Activated gamma-delta T cell treated with anti-CD3 and anti-CD28 coated beads, Interleukin-2, amount 50 U/mL, for 16 hours (primary cell): ENCODE measurements around the gene SH3RF3.

ENCODE experiments used
- DNase-seq: peaks from one replicate; pipeline ENCODE4 v3.0.0-alpha.2; 2020; ENCODE audit warnings: low read depth

Gene SH3RF3

GRCh38 chr2:109203246-109204011 is 74.4 kb downstream of the SH3RF3 start:
- no peak for DNase-seq

DNA sequence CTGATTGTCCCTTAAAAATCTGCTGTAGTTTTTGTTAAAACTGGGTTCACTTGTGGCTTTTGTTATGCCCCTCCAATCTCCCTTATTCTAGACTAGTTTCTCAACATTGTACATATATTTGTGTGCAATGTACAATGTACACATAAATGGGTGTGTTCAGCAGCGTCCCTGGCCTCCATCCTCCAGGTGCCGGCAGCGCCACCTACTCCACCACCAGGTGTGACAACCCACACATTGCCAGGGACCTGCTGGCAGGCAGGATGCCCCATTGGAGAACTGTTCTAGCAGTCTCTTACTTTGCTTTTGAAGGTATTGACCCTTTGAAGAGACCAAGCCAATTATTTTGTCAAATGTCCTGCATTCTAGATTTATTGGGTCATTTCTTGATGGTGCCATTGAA is 75.4 kb downstream of the SH3RF3 start:
- no peak for DNase-seq

DNA sequence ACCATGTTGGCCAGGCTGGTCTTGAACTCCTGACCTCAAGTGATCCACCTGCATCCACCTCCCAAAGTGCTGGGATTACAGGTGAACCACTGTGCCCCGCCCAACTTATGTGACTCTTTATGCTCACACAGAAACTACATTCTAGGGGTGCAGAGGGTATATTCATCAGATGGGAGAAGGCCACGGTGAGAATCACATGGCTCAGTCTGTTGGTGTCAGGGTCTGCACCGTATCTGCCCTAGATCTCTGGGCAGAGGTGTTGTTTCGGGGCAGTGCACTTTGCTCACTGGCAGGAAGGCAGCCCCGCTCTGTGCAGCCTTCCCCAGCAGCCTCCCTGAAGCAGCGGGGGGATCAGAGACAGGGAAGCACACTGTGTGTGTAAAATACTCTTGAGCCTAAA is 76.4 kb downstream of the SH3RF3 start:
- DNase-seq, result no peak

DNA sequence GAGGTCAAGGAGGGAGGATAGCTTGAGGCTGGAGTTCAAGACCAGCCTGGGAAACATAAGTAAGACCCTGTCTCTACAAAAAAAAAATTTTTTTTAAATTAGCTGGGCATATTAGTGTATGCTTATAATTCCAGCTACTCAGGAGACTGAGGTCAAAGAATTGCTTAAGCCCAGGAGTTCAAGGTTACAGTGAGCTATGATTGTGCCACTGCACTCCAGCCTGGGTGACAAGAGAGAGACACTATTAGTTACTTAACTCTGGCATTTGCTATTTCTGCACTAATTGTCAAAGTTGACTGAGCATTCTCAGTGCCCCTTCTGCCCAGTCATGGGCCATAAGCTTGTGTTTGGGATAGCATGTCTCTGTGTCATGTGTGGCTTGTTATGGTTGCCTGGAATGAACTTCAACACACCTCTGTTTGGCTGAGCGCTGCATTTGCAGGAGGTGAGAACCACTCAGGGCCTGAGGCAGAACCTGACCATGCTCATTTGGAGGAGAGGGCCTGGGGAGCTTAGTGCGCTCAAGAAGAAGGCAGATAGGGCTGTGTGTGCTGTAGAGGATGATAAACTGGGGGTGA is 77.7 kb downstream of the SH3RF3 start:
- no peak for DNase-seq

DNA sequence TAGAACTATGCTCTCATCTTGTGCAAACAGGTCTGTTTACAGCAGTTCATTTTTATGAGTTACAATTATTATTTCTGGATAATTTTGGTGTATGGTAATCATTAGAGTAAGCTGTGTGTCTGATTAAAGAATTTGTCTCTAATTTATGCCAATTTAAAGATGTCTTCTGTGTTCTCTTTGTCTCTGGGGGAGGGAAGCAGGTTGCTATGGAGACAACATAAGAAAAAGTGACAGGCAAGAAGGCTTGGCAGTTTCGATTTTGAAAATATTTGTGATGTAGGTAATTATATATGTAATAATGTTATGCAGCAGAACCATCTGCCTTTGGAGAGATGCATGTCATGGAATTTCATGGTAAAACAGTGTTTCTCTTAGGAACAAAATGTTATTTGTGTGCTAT is 78.2 kb downstream of the SH3RF3 start:
- no peak for DNase-seq

DNA sequence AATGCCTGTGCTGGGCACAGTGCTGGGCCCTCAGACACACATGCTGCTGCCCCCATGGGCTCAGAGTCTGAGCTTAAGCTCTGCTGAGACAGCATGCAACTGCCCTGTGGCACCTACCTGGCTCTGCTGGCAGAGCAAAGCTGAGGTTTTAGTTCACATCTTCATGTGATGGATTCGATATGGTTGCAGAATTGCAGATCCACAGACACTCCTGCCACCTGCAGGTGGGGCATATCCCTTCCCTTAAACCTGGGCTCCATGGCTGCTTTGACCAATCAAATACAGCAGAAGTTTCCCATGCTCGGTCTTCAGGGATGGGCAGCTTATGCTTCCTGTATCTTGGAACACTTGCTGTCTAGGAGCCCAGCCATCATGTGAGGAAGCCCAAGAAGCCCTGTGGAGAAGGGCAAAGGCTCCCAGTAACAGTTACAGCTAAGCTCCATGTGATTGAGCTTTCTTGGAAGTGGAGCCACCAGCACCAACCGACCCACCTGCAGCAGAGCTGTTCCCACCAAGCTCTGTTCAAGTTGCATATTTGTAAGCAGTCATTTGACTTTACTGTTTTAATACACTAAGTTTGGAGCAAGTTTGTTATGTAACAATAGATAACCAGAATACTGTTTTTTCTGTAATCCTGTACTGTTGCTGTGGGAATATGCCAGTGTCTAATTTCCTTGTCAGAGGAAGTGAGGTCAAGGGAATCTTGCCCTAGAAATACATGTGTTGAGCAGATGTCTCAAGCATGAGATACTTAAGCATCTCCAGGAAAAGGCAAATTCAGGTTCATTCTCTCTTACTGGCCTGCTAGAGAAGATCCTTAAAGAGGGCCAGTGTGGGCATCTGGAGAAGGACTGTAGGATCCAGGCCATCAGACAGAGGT is 79.3 kb downstream of the SH3RF3 start:
- DNase-seq, result no peak

DNA sequence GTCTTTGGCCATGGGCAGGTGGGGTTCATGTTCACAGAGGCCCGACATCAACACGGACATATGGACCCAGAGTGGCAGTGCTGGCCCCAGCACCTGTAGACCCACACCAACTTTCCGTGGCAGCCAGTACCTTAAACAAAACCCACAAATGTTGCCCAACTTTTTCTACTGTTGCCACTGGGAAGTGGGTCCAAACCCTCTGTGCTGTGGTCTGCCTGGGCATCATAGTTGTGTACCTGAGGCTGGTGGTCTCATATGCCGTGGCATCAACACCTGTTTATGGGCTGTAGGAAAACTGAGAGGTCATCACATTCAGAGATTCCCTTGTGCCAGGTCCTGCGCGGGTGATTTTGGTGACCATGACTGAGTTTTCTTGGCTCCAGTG is 79.9 kb downstream of the SH3RF3 start:
- DNase-seq, result no peak

- no peak for DNase-seq
Observed at GRCh38 chr2:109209412-109209811, 80.4 kb downstream of the SH3RF3 start.

DNA sequence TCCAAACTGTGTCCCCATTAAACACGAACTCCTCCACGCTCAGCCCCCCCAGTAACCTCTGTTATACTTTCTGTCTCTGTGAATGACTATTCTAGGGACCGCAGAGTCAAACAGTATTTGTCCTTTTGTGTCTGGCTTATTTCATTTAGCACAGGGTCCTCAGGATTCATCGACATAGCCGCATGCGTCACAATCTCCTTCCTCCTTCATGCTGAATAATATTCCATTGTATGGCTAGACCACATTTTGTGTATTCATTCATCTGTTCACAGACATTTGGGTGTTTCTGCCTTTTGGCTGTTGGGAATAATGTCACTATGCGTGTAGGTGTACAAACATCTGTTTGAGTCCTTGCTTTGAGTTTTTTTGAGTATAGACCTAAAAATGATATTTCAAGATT is 80.9 kb downstream of the SH3RF3 start:
- DNase-seq, result no peak

GRCh38 chr2:109210431-109211200 is 81.6 kb downstream of the SH3RF3 start:
- no peak for DNase-seq

DNA sequence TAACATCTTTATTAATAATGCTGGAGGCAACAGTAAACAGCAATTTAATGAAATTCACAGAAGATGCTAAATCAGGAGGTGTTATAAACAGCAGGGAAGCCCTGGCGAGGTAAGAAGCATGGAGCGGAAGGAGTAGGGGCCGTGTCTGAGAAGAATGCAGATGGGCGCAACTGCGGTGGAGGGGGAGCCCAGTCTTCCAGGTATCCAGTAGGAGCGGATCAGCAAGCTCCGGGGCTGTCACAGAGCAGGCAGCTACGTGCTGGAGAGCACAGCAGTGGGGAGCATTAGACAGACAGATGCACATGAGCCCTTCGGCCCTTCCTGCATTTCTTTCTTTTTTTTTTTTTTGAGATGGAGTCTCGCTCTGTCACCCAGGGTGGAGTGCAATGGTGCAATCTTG is 82.3 kb downstream of the SH3RF3 start:
- DNase-seq, result no peak

DNA sequence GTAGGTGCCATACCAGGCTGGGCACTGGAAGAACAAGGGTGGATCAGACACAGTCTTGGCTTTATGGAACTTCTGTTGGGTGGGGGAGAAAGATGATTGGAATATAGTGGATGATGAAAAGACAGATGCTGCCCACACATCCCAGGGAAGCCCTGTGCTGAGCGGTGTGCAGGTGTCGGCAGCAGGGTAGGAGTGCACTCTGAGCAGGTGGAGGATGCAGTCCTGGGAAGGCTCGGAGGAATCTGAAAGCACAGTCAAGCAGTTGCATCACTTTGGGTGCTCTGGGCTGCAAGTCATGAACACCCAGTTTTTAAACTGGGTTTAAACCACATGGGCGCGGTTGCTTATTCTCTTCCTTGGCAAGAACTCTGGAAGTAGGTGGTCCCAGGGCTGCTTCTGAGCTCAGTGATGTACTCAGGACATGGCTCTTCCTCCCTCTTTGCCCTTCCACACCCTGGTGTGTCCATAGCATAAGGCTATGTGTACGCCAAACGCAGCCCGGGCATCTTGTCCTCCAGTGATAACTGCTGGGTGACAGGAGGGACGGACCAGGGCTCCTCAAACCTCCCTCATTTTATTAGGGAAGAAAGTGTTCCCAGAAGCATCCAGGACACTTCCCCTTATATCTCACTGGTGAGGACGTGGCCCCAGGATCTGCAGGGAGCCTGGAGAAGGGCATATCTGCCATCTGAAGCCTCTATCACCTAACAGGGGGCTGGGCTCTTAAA is 84.0 kb downstream of the SH3RF3 start:
- DNase-seq, result no peak

DNA sequence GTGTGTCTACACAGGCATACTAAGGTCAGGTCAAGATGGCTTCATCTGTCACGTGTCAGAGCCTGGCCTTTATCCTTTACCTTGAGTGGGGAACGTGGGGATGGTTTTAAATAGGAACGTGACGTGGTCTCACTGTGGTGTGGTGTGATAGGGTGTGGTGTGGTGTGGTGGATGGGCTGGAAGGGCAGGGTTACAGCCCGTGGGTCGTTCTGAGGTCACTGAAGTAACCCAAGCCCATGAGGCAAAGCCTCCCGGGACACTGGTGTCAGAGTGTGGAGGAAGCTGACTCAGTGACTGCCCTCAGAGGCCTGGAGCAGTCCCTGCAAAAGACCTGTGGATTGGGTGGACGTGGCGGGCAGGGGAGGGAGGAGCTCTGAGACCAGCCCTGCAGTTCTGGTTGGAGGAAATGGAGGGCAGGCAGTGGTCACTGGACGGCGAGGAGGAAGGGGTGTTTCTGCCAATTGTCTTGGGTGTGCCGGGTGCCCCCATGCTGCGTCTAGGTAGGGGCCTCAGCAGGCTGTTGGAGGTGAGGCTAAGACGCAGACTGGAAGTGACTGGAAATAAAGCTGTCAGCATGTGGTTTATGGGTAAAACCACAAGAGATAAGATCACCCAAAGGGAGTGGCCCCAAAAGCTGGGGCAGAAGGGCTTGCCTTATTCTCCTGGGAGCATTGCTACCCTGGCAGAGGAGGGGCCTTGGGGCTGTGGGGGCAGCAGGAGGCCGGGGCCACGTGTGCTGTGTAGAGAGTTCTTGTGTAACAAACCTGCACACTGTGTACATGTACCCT is 84.8 kb downstream of the SH3RF3 start:
- DNase-seq, result peak; percentile 47

DNA sequence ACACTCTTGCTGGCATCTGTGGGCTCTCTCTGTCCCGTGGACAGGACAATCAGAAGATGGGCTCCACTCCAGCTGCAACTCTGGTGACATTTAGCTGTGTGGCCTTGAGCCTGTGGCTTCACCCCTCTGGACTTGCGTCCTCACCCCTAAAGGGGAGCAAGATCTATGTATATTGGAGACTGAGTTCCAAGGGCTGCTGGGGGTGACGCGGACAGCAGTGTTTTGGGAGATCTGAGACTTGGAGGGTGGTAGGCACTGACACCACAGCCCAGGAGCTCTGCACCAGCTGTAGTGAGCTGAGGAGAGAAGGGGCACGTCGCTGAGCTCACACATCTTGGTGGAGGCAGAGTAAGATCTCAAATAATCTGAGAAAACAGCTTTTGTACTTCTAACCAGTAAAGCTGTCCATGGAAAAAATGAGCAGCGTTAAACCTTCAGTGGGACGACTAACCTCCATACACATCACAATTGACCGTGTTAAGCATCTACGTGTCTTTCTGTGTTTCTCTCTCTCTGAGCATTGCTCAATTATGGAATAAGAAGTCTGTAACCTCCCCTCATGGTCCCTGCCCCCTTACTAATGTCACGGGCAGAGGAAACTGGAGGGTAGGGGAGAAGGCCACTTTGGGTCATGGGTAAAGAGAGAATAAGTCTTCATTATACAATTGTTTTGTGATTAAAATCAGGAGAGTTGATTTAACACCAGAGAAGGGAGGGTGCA is 85.8 kb downstream of the SH3RF3 start:
- no peak for DNase-seq

DNA sequence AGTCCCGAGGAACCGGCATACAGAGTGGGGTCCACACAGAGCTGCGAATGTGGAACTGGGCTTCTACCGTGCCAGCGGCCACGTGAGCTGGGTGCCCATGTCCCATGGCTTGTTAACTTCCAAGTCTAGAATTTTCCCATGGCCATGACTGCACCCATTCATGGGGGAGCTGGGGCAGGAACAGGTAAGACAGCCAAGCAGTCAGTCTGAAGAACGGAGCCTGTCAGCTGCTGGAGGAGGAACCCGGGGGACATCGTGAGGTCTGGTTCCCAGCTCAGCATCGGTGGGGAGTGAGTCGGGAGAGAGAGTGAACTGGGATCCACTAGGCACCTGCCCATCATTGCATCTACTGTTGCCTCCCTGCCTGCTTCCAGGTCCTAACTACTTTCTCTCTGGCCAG is 86.9 kb downstream of the SH3RF3 start:
- no peak for DNase-seq

DNA sequence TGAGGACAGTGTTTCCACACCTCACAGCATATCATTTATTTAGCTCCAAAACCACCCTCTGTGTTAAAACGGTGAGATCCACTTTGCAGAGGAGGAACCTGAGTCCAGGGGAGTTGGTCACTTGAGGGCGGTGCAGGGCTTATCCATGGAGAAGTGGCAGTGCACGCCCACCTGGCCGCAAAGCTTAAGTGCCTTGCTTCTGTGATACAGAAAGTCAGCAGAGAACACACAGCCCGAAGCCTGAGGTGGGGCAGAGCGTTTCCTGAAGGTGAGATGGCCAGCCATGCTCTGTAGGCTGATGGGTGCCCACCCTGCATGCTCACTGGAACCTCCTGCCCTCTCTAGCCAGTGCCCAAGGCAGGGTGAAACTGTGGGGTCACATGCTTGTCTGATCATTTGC is 87.3 kb downstream of the SH3RF3 start:
- no peak for DNase-seq

DNA sequence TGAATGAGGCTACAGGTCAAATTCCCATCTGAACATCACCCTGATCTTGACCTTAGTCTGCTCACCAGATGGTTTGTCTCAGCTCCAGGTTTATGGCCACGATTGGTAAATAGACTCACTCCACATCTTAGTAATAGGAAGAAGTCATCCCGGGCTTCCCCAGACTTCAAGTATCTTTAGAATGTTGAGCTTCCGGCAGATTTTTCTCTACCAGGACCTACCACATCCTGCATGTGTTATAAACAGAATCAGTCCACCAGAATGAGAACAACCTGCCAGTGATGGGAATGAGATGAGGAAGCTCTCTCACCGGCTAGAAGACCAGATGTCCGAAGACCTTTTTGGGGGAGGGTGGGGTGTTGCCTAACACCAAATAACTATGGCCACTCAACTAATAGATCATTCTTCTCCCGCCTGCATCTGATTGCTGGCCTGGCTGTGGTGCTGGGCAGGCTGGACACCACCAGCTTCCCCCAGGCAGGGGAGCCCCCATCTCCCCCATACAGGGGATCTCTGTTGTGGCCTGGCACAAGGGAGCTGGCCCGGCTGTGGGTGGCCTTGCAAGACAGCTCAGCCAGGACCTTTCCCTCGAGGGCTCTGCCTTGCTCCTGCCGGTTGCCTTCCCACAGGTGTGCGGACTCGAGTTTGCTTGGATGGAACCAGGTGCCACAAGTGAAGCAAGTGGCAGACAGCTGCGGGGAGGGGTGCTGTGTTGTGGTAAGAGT is 88.5 kb downstream of the SH3RF3 start:
- no peak for DNase-seq

GRCh38 chr2:109218087-109218791 is 89.2 kb downstream of the SH3RF3 start:
- no peak for DNase-seq

DNA sequence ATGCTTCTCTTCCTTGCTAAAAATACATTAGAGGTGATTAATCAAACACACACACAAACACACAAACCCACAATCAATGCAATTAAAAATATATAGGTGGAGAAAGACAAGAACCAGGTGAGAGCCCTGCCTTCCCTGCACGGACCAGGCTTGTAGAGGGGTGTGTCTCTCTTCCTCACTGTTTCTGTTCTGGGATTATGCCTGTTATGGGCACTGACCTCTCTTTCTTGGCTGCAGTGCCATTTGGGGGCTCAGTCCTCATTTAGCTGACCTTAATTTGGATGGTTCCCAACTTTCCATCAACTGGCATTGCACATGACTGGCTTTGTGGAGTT is 89.8 kb downstream of the SH3RF3 start:
- DNase-seq, result no peak
